ENCODE data around the gene GPR146.

The GPR146 gene

DNA sequence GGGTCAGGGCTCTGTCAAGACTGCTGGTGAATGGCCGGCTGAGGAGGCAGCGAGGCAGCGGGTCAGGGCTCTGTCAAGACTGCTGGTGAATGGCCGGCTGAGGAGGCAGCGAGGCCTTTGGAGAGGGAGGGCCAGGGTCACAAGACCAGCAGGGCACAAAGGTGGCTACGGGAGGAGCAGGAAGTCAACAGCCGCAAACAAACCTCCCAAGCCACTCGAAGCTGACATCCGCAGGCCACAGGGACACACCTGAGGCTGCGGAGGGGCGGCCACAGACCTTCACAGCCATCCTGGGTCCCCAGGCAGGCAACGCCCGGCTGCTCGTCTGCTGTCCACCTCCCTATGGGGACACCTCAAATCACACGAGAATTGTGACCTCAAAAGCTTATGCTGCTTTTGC lies 34.6 kb downstream of the GPR146 start:
- TF ChIP-seq, protein P1, sequence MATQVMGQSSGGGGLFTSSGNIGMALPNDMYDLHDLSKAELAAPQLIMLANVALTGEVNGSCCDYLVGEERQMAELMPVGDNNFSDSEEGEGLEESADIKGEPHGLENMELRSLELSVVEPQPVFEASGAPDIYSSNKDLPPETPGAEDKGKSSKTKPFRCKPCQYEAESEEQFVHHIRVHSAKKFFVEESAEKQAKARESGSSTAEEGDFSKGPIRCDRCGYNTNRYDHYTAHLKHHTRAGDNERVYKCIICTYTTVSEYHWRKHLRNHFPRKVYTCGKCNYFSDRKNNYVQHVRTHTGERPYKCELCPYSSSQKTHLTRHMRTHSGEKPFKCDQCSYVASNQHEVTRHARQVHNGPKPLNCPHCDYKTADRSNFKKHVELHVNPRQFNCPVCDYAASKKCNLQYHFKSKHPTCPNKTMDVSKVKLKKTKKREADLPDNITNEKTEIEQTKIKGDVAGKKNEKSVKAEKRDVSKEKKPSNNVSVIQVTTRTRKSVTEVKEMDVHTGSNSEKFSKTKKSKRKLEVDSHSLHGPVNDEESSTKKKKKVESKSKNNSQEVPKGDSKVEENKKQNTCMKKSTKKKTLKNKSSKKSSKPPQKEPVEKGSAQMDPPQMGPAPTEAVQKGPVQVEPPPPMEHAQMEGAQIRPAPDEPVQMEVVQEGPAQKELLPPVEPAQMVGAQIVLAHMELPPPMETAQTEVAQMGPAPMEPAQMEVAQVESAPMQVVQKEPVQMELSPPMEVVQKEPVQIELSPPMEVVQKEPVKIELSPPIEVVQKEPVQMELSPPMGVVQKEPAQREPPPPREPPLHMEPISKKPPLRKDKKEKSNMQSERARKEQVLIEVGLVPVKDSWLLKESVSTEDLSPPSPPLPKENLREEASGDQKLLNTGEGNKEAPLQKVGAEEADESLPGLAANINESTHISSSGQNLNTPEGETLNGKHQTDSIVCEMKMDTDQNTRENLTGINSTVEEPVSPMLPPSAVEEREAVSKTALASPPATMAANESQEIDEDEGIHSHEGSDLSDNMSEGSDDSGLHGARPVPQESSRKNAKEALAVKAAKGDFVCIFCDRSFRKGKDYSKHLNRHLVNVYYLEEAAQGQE (IDR thresholded peaks at IDR 0.05; ENCODE audit: insufficient read depth in 1 of 2, low read depth in 2 of 2, low read length in 2 of 2): no peak
- TF ChIP-seq POLR2AphosphoS5 (IDR thresholded peaks at IDR 0.05; ENCODE audit: low read depth, low read length) (no peak), FOXP2 (optimal IDR thresholded peaks at IDR 0.05; ENCODE audit: borderline replicate concordance, extremely low read depth, extremely low read length, insufficient read depth) (no peak), TAF1 (IDR thresholded peaks at IDR 0.05; ENCODE audit: borderline replicate concordance, insufficient read depth, low read length) (no peak), SIN3A (IDR thresholded peaks at IDR 0.05; ENCODE audit: borderline replicate concordance, insufficient read depth, low read length) (no peak)

GRCh38 chr7:1079546-1079945 lies 35.2 kb downstream of the GPR146 start:
- TF ChIP-seq SIN3A (IDR thresholded peaks at IDR 0.05; ENCODE audit: borderline replicate concordance, insufficient read depth, low read length): no peak
- TF ChIP-seq, protein P1 (IDR thresholded peaks at IDR 0.05; ENCODE audit: insufficient read depth in 1 of 2, low read depth in 2 of 2, low read length in 2 of 2): no peak
- no peak for TF ChIP-seq FOXP2 (optimal IDR thresholded peaks at IDR 0.05; ENCODE audit: borderline replicate concordance, extremely low read depth, extremely low read length, insufficient read depth)
- no peak for TF ChIP-seq TAF1 (IDR thresholded peaks at IDR 0.05; ENCODE audit: borderline replicate concordance, insufficient read depth, low read length)
- no peak for TF ChIP-seq POLR2AphosphoS5 (IDR thresholded peaks at IDR 0.05; ENCODE audit: low read depth, low read length)

DNA sequence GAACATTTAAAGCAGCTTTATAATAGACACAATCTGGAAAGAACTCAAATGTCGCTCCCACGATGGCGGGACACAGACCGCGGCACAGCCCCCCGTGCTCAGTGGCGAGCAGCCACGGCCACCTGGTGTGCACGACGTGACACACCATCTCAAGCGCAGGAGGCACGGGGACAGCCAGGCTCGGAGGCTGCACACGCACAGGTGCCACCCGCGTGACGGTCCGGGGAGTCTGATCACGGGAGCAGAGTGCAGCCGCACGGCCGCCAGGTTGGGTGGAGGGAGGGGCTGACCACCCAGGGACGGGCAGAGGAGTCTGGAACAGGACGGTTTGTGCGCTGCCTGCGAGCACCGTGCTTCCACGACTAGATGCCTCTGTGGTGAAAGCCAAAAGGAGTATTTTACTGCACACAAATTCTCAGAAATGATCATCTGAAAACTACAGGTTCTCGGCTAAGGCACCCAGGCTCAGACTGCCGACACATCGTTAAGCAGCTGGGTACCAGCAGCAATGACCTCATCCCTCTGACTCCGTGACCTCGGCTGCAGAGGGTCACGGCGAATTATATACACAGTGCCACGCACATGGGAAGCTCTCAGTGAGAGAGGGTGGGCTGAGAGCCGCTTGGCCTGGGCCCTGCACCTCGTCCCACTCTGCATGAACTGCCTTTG lies 36.0 kb downstream of the GPR146 start:
- TF ChIP-seq SIN3A (IDR thresholded peaks at IDR 0.05; ENCODE audit: borderline replicate concordance, insufficient read depth, low read length) (no peak), TAF1 (IDR thresholded peaks at IDR 0.05; ENCODE audit: borderline replicate concordance, insufficient read depth, low read length) (no peak)

GRCh38 chr7:1080921-1081255 lies 36.5 kb downstream of the GPR146 start:
- TF ChIP-seq POLR2AphosphoS5 (IDR thresholded peaks at IDR 0.05; ENCODE audit: low read depth, low read length) (no peak), TAF1 (IDR thresholded peaks at IDR 0.05; ENCODE audit: borderline replicate concordance, insufficient read depth, low read length) (no peak), SIN3A (IDR thresholded peaks at IDR 0.05; ENCODE audit: borderline replicate concordance, insufficient read depth, low read length) (no peak), FOXP2 (optimal IDR thresholded peaks at IDR 0.05; ENCODE audit: borderline replicate concordance, extremely low read depth, extremely low read length, insufficient read depth) (no peak)
- TF ChIP-seq, protein P1 (IDR thresholded peaks at IDR 0.05; ENCODE audit: insufficient read depth in 1 of 2, low read depth in 2 of 2, low read length in 2 of 2): no peak

DNA sequence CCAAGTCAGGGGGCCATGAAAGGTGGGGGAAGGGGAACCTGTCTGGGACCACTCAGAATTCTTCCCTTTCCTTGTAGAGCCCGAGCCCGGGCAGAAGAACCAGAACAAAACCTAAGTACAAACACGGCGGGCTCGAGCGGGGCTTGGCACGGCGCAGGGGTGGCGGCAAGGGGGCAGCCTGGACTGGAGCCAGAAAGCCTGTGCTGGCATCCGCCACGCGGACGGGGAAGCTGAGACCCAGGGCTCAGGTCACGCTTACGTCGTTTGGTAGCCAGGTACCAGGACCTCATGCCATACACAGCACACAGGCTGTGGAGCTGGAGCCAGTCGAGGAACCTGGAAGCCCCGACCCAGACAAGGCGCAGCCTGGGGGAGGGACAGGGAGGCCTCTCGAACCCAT lies 37.0 kb downstream of the GPR146 start:
- no peak for TF ChIP-seq POLR2AphosphoS5 (IDR thresholded peaks at IDR 0.05; ENCODE audit: low read depth, low read length)
- no peak for TF ChIP-seq FOXP2 (optimal IDR thresholded peaks at IDR 0.05; ENCODE audit: borderline replicate concordance, extremely low read depth, extremely low read length, insufficient read depth)
- TF ChIP-seq SIN3A (IDR thresholded peaks at IDR 0.05; ENCODE audit: borderline replicate concordance, insufficient read depth, low read length): no peak
- TF ChIP-seq TAF1 (IDR thresholded peaks at IDR 0.05; ENCODE audit: borderline replicate concordance, insufficient read depth, low read length): no peak
- TF ChIP-seq, protein P1 (IDR thresholded peaks at IDR 0.05; ENCODE audit: insufficient read depth in 1 of 2, low read depth in 2 of 2, low read length in 2 of 2): no peak

Data from PFSK-1 (cell line).